ENCODE data around the gene RHOF.

DNA sequence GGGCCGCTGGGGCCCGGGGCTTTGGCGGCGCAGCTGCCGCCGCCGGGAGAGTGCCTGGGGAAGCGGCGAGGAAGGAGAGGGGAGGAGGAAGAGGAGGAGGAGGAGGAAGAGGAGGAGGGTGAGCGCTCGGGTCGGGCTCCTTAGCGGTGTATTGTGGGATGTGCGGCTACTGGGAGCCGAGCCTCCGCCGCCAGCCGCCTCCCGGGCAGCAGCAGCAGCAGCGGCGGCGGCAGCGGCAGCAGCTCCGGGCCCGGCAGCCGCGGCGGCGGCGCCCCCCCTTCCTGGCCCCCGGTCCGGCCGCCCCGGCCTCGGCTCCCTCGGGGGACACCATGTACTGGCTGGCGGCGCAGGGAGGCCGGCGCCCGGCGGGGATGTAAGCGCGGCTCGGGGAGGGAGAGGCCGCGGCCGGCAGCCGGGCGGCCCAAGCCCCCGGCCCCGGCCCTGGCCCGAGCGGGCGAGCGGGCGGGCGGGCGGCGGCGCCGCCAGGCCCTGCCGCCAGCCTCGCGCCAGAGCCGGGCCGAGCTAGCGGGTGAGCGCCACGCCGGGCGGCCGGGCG lies 10.5 kb upstream of the RHOF start, which contains the start of gene SETD1B:
- TF ChIP-seq, protein P1, sequence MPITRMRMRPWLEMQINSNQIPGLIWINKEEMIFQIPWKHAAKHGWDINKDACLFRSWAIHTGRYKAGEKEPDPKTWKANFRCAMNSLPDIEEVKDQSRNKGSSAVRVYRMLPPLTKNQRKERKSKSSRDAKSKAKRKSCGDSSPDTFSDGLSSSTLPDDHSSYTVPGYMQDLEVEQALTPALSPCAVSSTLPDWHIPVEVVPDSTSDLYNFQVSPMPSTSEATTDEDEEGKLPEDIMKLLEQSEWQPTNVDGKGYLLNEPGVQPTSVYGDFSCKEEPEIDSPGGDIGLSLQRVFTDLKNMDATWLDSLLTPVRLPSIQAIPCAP (CRISPR knock-in tag; IDR thresholded peaks at IDR 0.05; ENCODE audit: low read depth), result no peak
- TF ChIP-seq ZBTB21 (CRISPR knock-in tag; IDR thresholded peaks at IDR 0.05) (no peak), STAG1 (CRISPR knock-in tag; IDR thresholded peaks at IDR 0.05) (no peak)
- TF ChIP-seq, protein P2, sequence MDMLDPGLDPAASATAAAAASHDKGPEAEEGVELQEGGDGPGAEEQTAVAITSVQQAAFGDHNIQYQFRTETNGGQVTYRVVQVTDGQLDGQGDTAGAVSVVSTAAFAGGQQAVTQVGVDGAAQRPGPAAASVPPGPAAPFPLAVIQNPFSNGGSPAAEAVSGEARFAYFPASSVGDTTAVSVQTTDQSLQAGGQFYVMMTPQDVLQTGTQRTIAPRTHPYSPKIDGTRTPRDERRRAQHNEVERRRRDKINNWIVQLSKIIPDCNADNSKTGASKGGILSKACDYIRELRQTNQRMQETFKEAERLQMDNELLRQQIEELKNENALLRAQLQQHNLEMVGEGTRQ (IDR thresholded peaks at IDR 0.05; ENCODE audit: low read depth, low read length), result no peak
- TF ChIP-seq, protein P2 (CRISPR knock-in tag; IDR thresholded peaks at IDR 0.05; ENCODE audit: borderline replicate concordance), result no peak
- TF ChIP-seq, protein P3, sequence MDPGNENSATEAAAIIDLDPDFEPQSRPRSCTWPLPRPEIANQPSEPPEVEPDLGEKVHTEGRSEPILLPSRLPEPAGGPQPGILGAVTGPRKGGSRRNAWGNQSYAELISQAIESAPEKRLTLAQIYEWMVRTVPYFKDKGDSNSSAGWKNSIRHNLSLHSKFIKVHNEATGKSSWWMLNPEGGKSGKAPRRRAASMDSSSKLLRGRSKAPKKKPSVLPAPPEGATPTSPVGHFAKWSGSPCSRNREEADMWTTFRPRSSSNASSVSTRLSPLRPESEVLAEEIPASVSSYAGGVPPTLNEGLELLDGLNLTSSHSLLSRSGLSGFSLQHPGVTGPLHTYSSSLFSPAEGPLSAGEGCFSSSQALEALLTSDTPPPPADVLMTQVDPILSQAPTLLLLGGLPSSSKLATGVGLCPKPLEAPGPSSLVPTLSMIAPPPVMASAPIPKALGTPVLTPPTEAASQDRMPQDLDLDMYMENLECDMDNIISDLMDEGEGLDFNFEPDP (CRISPR knock-in tag; conservative IDR thresholded peaks at IDR 0.05), result no peak

Data from HepG2 (cell line).